ENCODE measurements around the gene CREB5.

DNA sequence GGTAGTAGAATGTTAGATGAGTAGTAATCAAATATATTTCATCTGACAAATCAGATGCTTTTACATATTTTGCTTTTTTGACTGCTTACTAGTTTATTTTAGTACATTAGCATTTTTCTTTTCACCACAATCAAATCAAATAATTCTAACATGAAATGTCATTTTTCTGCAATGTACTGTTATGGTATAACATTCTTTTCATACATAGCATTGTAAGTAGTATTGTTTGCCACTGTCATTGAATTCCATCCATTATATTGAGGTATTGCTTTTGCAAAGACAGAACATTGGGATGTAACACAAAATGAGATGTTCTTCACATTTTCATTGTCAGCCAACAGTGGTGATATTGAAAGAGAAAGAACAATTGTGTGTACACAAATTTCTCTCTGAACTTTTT, 438.4 kb downstream of the CREB5 start:
- TF ChIP-seq, protein P1, sequence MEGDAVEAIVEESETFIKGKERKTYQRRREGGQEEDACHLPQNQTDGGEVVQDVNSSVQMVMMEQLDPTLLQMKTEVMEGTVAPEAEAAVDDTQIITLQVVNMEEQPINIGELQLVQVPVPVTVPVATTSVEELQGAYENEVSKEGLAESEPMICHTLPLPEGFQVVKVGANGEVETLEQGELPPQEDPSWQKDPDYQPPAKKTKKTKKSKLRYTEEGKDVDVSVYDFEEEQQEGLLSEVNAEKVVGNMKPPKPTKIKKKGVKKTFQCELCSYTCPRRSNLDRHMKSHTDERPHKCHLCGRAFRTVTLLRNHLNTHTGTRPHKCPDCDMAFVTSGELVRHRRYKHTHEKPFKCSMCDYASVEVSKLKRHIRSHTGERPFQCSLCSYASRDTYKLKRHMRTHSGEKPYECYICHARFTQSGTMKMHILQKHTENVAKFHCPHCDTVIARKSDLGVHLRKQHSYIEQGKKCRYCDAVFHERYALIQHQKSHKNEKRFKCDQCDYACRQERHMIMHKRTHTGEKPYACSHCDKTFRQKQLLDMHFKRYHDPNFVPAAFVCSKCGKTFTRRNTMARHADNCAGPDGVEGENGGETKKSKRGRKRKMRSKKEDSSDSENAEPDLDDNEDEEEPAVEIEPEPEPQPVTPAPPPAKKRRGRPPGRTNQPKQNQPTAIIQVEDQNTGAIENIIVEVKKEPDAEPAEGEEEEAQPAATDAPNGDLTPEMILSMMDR (IDR thresholded peaks at IDR 0.05): no peak
- no peak for TF ChIP-seq POLR2A (IDR thresholded peaks at IDR 0.05)
